OCI-M2 (cell line): Measurements from ENCODE around the gene RPS6KL1.

ENCODE experiments used
- DNase-seq: peaks from one replicate; lab custom pipeline; 2025; ENCODE audit not compliant: unreplicated experiment; lab: John Stamatoyannopoulos, UW

Gene RPS6KL1

GRCh38 chr14:74952180-74952665 lies 29.2 kb upstream of the RPS6KL1 start:
- DNase-seq: no peak

DNA sequence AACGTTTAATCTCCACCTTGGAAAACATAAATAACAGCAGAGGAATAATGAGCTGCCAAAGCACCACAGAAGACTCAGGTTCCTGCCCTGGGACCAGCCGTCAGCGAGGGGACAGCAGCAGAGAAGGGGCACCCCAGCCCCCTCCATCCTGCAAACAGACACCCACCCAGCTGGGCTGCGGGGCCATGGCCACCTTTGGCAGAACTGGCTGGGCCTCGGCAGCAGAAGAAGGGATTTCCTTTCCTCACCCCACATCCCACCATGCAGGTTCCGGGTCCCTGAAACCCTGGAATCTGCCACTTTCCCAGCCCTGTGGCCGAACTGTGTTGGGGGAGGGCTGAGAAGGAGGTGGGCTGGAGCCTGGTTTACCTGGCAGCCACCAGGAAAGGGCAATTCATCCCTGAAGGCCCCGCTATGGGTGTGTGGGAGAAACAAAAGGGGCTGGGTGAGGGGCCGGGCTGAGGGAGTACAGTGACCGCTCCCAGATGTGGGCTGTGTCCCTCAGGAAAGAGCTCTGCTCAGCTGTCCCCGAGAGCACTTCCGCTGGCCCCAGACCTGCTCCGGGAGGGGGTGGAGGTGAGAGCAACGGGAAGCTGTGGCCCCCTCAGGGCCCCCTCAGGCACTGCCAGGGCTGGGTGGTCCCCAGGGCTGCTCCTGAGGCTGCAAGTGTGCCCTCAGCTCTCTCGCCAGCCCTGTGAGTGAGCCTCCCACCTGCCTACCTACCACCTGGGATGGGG lies 28.6 kb upstream of the RPS6KL1 start:
- no peak for DNase-seq

GRCh38 chr14:74950795-74951442 lies 27.9 kb upstream of the RPS6KL1 start:
- no peak for DNase-seq

DNA sequence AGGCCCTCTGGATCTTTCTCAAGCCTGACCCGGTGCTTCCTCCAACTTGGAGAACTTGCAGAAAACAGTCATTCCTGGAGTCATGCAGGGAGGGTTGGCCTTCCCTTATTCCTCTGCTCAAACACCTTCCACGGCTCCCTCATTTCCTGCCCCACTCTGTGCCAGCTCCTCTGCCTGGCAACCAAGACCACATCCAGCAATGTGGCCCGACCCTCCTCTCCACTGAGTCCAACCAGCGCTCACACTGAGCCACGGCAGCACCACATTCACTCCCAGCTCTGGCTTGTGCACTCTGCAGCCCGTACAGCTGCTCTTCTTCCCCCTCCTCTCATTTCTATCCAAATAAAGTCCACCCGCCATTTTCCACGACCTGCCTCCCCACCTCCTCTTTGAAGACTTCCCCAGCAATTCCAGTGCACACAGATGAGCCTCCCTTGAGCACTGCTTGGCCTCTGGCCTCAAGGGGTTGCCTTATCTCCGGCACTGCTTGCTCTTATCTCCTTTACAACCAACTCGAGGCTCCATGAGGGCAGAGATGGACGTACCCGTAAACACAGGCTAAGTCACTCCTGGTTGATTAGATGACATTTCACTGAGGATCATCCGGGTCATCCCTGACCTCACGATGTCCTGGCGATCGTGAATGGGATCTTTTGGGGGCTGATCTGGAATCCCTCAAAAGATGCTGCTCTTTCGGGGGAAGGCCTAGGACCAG lies 27.0 kb upstream of the RPS6KL1 start:
- DNase-seq: no peak

- no peak for DNase-seq
Observed at GRCh38 chr14:74949191-74949601, 26.1 kb upstream of the RPS6KL1 start.

- DNase-seq: no peak
Observed at GRCh38 chr14:74948228-74949175, 25.4 kb upstream of the RPS6KL1 start.

DNA sequence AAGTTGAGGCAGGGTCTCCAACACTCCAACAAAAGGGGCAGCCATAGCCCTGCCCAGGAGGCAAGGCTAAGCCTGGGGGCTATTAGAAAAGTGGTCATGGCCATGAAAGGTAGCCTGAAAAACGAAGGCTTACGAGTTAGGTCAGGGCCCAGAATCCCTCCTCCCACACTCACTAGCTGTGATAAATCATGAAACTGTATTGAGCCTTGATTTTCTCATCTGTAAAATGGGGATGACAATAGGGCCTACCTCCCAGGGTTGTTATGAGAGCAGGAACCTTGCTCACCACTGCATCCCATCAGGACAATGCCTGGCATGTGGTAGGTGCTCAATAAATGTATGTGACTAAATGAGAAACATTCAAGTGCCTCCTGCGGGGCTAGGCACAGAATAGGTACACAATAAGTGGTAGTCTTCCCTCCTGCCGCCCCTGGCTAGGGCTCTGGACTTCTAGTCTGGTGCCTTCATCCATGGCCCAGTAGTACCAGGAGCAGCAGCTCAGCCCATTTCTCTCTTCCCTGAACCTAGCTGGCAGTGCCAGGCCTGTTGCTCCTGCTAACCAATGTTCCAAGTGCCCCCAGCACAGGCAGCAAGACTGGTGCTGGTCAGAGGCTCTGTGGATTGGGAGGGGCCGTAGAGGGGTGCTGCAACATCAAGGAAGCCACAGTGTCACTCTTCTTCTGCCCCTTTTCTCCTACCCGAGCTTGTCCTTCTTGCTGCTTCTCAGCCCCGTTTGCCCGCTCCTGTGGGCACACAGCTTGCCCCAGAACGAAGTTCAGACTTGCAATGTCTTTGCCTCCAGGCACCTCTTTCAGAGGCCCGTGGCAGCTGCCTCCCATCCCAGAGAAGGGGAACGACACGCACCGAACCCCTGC lies 24.5 kb upstream of the RPS6KL1 start:
- DNase-seq: no peak

- DNase-seq: no peak
Observed at GRCh38 chr14:74946659-74947281, 23.7 kb upstream of the RPS6KL1 start.

DNA sequence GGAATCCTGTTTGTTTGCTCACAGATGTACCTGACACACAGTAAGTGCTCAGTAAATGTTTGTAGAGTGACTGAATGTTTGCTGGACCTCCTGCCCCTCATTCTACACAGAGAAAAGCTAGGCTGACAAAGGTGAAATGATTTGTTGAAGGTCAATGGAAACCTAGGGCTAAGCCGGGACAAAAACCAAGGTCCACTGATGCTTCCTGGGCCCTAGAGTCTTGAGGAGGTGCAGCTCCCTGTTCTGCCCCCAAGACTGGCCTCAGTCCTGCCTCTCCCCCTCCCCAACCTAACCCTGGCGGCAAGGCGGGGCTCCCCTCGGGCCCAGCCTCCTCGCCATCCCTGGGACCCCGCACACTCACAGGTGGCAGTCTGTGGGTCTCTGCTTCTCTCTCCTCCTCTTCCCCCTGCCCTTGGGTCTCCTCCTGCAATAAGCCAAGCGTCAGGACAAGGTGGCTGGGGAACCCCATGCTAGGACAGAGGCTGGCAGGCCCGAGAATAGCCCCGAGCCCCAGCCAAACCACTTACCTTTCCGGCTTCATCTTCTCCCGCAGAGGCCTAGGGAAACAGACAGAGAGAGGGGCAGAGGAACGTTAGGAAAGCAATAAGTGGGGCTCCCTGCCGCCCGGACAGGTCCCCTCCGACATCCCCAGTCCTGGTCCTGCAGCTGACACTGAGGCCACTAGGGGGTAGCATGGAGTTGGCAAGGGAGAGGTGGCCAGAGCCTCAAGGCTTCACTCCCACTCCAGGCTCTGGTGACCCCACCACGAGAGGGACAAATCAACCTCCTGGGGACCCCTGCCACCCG lies 23.0 kb upstream of the RPS6KL1 start:
- DNase-seq: peak; percentile 22

DNA sequence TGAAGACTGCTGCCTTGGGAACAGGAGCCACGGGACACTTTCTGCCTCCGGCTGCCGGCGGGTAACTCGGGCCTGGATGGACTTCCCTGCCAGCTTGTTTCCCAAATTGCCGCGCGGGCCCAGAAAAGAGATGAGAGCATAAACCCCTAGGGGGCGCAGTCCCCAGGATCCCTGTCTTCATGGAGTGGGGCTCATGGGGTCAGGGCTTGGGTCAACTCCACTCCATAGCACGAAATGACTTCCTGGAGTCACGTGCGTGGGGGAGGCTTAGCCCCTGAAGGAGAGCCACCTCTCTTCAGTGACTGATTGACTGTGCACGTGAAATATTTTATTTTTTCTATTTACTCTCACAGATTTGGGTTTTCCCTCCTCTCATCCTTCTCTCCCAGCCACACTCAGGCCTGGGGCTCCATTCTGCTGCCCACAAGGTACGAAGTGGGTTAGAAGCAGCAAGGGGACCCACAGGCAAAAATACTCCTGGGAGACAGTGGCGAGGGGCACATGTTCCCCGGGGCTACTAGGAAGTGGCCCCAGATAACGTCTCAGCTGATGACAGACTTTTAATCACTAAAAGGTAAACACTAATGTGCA lies 22.3 kb upstream of the RPS6KL1 start:
- DNase-seq: no peak

DNA sequence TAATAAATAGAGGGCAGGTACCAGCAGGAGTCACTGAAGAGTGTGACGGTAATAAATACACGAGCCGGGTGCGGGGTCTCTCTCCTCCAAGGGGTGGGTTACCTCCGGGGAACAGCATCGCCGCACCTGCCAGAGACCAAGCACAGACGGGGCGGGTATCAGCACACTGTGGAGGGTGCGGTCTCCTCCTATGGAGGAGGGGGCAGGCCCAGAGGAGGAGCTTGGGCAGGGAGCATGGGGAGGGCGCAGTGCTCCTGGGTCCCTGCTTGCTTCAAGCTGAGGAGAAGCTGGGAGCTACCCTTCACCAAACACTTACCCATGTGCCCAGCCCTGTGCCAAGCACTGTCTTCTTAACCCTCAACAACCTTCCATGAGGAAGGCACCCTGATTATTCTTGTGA lies 19.5 kb upstream of the RPS6KL1 start:
- no peak for DNase-seq

GRCh38 chr14:74942181-74942580 lies 19.1 kb upstream of the RPS6KL1 start:
- no peak for DNase-seq

GRCh38 chr14:74941676-74942097 lies 18.6 kb upstream of the RPS6KL1 start:
- no peak for DNase-seq

- DNase-seq: no peak
Observed at GRCh38 chr14:74940956-74941565, 18.0 kb upstream of the RPS6KL1 start.

DNA sequence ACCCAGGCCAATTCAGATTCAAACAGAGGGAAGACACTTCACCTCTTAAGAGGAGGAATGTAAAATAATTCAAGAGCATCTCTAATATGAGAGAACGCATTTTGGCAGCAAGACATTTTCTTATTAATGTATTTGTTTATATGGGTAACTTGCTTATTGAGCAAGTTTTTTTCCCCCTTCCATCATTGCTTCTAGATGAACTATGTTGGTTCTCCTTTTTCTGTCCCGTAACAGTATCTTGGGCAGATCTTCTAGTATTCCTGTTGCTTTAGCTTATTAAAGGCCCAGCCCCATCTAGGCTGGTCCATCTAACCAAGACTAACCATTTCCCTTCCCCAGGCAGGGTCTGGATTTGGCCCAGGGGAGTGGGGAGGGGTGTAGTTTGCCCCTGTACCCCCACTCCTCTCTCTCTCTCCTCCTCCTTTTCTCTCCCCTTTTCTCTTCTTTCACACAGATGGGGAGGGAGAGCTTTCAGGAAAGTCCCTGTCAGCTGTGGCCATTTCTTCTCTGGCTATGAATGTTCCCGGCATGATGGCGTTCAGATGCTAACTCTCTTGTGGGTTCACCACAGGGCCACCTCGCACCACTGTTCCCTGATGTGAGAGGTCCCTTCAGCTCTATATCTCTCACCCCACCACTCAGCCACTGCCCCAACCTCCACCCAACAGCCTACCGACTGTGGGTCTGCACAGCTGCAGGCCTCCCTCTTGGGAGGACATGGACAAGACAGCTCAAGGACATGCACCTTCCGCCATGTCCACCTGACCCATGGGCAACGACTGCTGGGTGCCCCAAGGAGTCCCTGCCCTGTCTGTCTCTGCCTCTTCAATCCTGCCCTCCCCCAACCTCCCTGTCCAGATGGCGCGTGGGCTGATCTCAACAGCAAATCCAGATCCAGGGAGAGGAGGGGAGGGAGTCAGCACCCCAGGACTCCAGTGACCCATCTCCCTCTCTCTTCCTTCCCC lies 15.8 kb upstream of the RPS6KL1 start:
- no peak for DNase-seq

DNA sequence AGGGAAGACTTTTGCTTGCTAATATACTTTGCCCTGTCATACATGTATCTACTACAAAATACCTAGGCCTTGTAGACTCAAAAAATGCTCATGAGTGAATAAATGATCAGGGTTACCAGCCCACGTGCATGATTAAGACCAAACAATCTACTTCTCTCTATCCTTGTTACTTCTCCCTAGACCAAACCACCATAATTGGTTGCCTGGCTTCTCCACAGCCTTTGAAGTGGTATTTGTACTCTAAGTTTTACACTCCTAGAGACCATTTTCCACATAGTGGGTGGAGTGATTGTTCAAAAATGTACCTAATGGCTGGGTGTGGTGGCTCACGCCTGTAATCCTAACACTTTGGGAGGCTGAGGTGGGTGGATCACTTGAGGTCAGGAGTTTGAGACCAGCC lies 14.1 kb upstream of the RPS6KL1 start:
- no peak for DNase-seq

GRCh38 chr14:74936731-74937130 lies 13.7 kb upstream of the RPS6KL1 start:
- DNase-seq: no peak
